Measurements from ENCODE around the gene DCAF5. TPM values are rescaled to one million over a fixed set of nuclear protein-coding genes. Genes with fewer than 3 reads are reported as not detected.

DCAF5 gene
- total and polyA plus RNA-seq, 2 donors (not counting 1 experiment from before 2014, with no cell fraction given) = 62.2 to 65.5 TPM

DNA sequence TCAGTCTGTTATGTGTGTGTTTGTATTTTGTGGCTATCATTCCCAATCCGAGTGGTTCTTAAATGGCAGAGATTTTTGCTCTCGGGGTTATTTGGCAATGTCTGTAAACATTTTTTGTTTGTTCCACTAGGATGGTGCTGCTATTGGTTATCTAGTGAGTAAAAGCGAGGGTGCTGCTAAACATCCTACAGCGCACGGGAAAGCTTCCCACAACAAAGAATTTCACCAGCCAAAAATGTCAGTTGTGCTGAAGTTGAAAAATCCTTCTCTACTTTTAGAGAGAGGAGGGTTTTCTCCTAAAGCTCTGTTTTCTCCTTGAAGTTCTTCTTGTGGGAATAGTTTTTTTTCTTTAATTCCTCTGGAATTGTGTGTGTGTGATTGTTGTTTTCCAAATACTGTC lies 40.8 kb upstream of the DCAF5 start:
- H3K9me3 ChIP-seq (ENCODE audit: control extremely low read depth in 1 of 3, control insufficient read depth in 2 of 3, insufficient read depth in 1 of 3, low read length in 2 of 3) = no peaks in the 10 kb centered on the region
- H3K4me2 ChIP-seq (replicated peaks; ENCODE audit: low read depth, low read length, poor library complexity, severe bottlenecking) = no peak overlapping the region
- peaks cover 18% of the 10 kb centered on the region for H3K79me2 ChIP-seq (ENCODE audit: control insufficient read depth, insufficient read depth, low read length)
- H3K36me3 ChIP-seq (replicated peaks in 1 of 2; ENCODE audit: control extremely low read depth in 1 of 2, control insufficient read depth in 1 of 2, extremely low read depth in 1 of 2, insufficient read depth in 2 of 2, low read length in 1 of 2) = no peaks in the 10 kb centered on the region
- DNase-seq (no peak), ATAC-seq (ENCODE audit: low read depth) (no peak)
- H3K4me1 ChIP-seq (ENCODE audit: control insufficient read depth in 2 of 2, insufficient read depth in 2 of 2, low read length in 2 of 2) = peaks cover 4 to 7% of the 10 kb centered on the region in 2 donors
- CTCF ChIA-PET = no interaction called here
- H3K4me3 ChIP-seq (ENCODE audit: control extremely low read depth in 1 of 5, extremely low read depth in 1 of 5, insufficient read depth in 1 of 5, low read depth in 2 of 5, low read length in 4 of 5) = no peak overlapping the region
- Mint-ChIP-seq H3K4me1 (peaks cover 14% of the 10 kb centered on the region), H3K27ac (no peak overlapping the region), H3K27me3 (peaks cover 2% of the 10 kb centered on the region), H3K4me3 (no peak overlapping the region), H3K9me3 (ENCODE audit: insufficient read depth) (no peaks in the 10 kb centered on the region)
- no peaks in the 10 kb centered on the region for H4K20me1 ChIP-seq (ENCODE audit: control insufficient read depth, insufficient read depth, low read length, poor library complexity, severe bottlenecking)
- H2AFZ ChIP-seq (ENCODE audit: insufficient read depth, low read depth, low read length, poor library complexity, severe bottlenecking) = no peak overlapping the region
- H3K9ac ChIP-seq (ENCODE audit: low read length) = no peak overlapping the region
- intact Hi-C loops (cut with micrococcal nuclease) = no loop called here
- TF ChIP-seq EZH2 (IDR thresholded peaks at IDR 0.05; ENCODE audit: borderline replicate concordance, insufficient read depth, low read depth, low read length, poor library complexity, severe bottlenecking) = no peak
- TF ChIP-seq, protein P1, sequence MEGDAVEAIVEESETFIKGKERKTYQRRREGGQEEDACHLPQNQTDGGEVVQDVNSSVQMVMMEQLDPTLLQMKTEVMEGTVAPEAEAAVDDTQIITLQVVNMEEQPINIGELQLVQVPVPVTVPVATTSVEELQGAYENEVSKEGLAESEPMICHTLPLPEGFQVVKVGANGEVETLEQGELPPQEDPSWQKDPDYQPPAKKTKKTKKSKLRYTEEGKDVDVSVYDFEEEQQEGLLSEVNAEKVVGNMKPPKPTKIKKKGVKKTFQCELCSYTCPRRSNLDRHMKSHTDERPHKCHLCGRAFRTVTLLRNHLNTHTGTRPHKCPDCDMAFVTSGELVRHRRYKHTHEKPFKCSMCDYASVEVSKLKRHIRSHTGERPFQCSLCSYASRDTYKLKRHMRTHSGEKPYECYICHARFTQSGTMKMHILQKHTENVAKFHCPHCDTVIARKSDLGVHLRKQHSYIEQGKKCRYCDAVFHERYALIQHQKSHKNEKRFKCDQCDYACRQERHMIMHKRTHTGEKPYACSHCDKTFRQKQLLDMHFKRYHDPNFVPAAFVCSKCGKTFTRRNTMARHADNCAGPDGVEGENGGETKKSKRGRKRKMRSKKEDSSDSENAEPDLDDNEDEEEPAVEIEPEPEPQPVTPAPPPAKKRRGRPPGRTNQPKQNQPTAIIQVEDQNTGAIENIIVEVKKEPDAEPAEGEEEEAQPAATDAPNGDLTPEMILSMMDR (IDR thresholded peaks at IDR 0.05) = no peak
- H3K27ac ChIP-seq (ENCODE audit: low read length in 2 of 2) = no peak overlapping the region
- no peaks in the 10 kb centered on the region for H3K27me3 ChIP-seq (replicated peaks in 1 of 4; ENCODE audit: control extremely low read depth in 1 of 4, control insufficient read depth in 3 of 4, insufficient read depth in 4 of 4, low read length in 3 of 4)
- WGBS (ENCODE audit: insufficient coverage) = no CpG with 5 or more reads among the region's 5 CpGs
- POLR2A ChIA-PET = no interaction called here

DNA sequence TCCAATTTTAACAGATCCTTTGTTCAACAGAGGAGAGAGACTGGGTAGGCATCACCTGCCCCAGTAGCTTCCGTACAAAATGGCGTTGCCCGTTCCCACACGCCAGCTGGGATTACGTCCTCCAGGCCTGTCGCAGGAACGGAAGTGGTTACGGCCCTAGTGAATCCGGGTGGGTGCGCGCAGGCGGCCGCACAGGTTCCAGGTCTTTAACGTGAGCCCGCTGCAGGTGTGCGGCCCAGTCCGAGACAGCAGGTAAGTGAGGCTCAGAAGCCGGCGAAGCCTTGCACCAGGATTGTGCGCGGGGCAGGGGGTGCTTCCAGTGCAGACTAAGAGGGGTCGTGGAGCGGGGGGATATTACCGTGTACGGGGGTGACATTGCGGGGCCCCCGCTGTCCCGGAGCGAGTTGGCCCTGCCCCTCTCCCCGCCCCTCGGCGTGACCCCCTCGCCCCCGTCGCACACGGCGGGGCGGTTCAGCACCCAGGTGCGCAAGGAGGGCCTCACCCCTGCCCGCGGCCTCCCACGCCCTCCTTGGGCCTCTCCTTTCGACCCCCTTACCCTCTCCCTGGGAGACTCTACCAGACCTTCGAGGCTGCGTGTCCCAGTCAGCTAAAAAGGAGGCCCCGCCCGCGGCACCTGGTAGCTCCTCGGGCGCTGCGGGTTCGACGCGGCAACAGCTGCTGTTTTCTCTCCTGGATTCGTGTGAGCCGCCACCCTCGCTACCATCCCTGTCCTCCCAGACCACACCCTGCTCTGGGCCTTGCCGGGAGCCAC lies 38.6 kb upstream of the DCAF5 start, which contains the start of gene EXD2:
Gene EXD2, plus strand, starts transcription at position 159 of the 772 bp plus-strand sequence. CDS start 17,973 bp downstream, outside the sequence.
- TF ChIP-seq, protein P1 (IDR thresholded peaks at IDR 0.05) = no peak
- TF ChIP-seq EZH2 (IDR thresholded peaks at IDR 0.05; ENCODE audit: borderline replicate concordance, insufficient read depth, low read depth, low read length, poor library complexity, severe bottlenecking) = no peak
- H3K4me2 ChIP-seq (replicated peaks; ENCODE audit: low read depth, low read length, poor library complexity, severe bottlenecking) = peak within 1 kb of the TSS; percentile 80
- Mint-ChIP-seq H3K4me1 (peaks cover 14% of the 10 kb centered on the region), H3K27me3 (peaks cover 7% of the 10 kb centered on the region), H3K4me3 (peak within 1 kb of the TSS; percentile 95), H3K27ac (peak within 1 kb of the TSS; percentile 90), H3K9me3 (ENCODE audit: insufficient read depth) (no peaks in the 10 kb centered on the region)
- POLR2A ChIA-PET = interaction anchor here (0.7 to 1.7 kb wide), 3 partner anchors 38 to 205 kb away, joined by 3 read pairs; no protein-coding TSS in a partner anchor
- intact Hi-C loops (cut with micrococcal nuclease) = loop anchor here (1.0 kb wide), 2 partner anchors 38 to 62 kb away; partner anchors contain the start of gene DCAF5
- peak; percentile 83 for DNase-seq
- peak within 1 kb of the TSS; percentile 55 to 75 (median 62) for H3K4me3 ChIP-seq (ENCODE audit: control extremely low read depth in 1 of 5, extremely low read depth in 1 of 5, insufficient read depth in 1 of 5, low read depth in 2 of 5, low read length in 4 of 5)
- peak; percentile 82 for ATAC-seq (ENCODE audit: low read depth)
- H3K27ac ChIP-seq (ENCODE audit: low read length in 2 of 2) = peak within 1 kb of the TSS; percentile 28 to 70
- under 1% methylated on average over 56 of the region's 58 CpGs for WGBS (ENCODE audit: insufficient coverage)
- peaks cover 4 to 7% of the 10 kb centered on the region in 2 donors for H3K4me1 ChIP-seq (ENCODE audit: control insufficient read depth in 2 of 2, insufficient read depth in 2 of 2, low read length in 2 of 2)
- no peaks in the 10 kb centered on the region for H3K27me3 ChIP-seq (replicated peaks in 1 of 4; ENCODE audit: control extremely low read depth in 1 of 4, control insufficient read depth in 3 of 4, insufficient read depth in 4 of 4, low read length in 3 of 4)
- CTCF ChIA-PET = interaction anchor here (0.7 to 1.4 kb wide), 3 partner anchors 38 to 62 kb away, joined by 3 to 7 read pairs (median 4); partner anchors contain the start of gene DCAF5
- no peaks in the 10 kb centered on the region for H3K36me3 ChIP-seq (replicated peaks in 1 of 2; ENCODE audit: control extremely low read depth in 1 of 2, control insufficient read depth in 1 of 2, extremely low read depth in 1 of 2, insufficient read depth in 2 of 2, low read length in 1 of 2)
- H3K79me2 ChIP-seq (ENCODE audit: control insufficient read depth, insufficient read depth, low read length) = peaks cover 8% of the 10 kb centered on the region
- peak within 1 kb of the TSS; percentile 86 for H2AFZ ChIP-seq (ENCODE audit: insufficient read depth, low read depth, low read length, poor library complexity, severe bottlenecking)
- H3K9ac ChIP-seq (ENCODE audit: low read length) = peak within 1 kb of the TSS; percentile 71
- no peaks in the 10 kb centered on the region for H3K9me3 ChIP-seq (ENCODE audit: control extremely low read depth in 1 of 3, control insufficient read depth in 2 of 3, insufficient read depth in 1 of 3, low read length in 2 of 3)
- no peaks in the 10 kb centered on the region for H4K20me1 ChIP-seq (ENCODE audit: control insufficient read depth, insufficient read depth, low read length, poor library complexity, severe bottlenecking)

Data from B cell (primary cell).